Measurements from ENCODE around the gene PFKFB3.
A peak's percentile ranks its signal among the peaks of the same experiment; 100 is the strongest.
"Not testable (repeated sequence)": the region's sequence is repeated elsewhere in the genome, so short reads cannot be mapped to it uniquely, and the experiment has no call there.

Gene PFKFB3

GRCh38 chr10:6203331-6204062 is 765 bp downstream of the PFKFB3 start:
- DNase-seq = peak; percentile 72

GRCh38 chr10:6204063-6204340 is 1.3 kb downstream of the PFKFB3 start:
- DNase-seq = peak; percentile 75

DNA sequence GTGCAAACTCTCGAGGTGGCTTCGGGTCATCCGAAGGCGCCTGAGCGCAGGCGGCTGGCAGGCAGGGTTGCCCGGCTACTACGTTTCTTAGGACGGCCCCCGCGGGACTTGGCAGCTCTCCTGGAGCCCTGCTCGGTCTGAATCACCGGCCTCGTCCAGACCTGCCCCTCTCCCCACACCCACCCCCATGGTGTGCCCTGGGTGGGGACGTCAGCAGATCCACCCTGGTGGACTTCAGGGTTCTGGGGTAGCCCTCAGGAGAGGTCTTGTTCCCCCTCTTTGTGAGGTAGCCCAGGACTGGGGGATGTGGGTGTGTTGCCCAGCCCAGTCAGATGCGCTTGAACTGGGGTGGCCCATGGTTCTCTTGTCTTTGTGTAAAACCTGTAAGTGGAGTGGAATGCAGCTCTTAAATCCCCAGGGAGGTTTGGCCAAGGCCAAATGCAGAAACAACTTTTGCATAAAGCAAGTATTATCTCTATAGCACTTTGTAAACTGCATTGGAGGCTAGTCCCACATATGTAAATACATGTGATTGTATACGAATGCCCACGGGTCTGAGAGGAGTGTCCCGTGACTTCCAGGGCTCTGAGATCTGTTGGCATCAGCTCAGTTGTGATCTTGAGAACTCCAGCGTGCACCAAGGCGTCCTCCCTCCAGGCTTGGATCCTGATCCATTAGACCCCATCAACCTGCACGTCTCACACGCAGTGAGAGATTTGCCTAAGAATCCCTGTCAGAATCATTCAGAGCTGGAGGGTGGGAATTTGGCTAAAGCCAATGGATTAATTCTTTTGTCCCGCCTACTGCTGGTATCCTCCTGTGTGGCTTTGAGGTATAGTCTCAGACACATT is 1.8 kb downstream of the PFKFB3 start:
- DNase-seq = no peak

GRCh38 chr10:6206486-6206885 is 3.8 kb downstream of the PFKFB3 start:
- not testable (repeated sequence) for DNase-seq

- DNase-seq = no peak
Observed at GRCh38 chr10:6207658-6208057, 4.9 kb downstream of the PFKFB3 start.

DNA sequence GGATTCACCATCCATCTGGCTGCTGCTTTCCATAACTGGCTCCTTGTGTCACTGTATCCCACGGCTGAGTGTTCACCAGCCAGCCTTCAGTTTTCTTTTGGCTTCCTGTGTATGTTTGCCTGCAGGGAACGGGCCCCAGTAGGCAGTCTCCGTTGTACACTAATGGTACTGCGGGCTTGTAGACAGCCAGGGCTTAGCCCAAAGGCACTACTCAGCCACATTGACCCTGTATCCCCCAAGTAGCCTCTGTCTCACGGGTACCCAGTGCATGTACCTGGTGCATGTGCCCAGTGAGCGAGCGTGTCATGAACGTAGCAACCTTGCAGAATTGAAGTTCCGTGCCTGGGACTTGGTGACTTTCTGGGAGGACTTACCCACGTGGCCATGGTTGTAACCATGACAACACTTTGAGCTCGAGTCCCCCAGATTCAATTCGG is 6.1 kb downstream of the PFKFB3 start:
- DNase-seq = no peak

DNA sequence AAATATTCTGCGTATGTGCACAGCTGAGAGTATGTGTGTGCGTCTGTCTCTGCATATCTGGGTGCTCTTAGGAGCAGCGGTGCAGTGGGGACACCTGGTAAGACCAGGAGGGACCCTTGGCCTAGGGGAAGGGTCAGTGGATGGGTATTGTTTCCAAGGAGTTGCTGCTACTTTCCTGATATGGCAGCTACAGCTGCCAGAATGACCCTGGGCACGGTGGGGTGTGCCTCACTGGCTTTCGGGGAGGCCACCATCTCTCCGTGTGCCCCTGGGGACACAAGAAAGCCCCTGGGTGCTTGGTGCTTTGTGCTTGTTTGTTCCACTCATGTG is 8.6 kb downstream of the PFKFB3 start:
- DNase-seq = no peak

DNA sequence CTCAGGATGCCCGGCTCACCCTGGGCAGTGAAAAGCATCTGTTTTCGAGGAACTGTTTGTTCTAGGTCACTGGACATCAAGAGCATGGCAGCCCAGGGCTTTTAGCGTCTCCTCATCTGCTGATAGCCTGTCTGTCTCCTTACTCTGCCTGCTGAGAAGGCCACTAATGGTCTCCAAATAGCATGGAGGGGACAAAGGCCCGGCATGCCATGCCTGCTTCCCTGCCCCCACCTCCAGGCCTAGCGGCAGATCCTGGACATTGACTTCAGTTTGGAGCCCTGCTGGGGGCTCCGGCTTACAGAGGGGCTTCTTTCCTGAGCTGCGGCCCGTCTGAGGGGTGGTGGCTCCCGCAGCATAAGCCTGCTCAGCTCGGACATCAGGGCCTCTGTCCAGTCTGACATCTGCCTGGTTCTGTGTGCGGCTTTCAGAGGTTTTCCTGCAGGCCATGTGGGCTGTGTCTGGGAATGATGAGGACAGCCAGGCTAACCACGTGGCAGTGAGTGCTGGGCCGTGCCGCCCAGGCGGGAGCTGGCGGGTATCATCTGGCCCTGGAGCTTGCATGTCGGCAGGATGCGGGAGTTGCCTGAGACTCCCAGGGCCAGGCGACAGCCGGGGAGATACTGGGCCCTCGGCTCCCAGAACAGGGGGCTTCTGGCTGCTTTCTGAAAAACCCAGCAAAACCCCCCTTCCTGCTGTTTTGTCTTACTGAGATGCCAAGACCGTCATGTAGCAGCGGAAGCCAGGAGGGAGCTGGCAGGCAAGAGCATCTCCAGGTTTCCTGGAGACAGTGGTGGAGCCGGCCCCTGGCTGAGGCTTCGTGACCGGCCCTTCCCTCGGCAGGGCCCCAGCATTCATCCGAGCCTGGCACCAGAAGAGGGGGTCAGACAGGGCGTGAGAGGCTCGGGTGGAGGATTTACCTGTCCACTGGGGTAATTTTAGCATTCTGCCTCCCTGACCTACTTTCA is 9.2 kb downstream of the PFKFB3 start:
- DNase-seq = no peak

DNA sequence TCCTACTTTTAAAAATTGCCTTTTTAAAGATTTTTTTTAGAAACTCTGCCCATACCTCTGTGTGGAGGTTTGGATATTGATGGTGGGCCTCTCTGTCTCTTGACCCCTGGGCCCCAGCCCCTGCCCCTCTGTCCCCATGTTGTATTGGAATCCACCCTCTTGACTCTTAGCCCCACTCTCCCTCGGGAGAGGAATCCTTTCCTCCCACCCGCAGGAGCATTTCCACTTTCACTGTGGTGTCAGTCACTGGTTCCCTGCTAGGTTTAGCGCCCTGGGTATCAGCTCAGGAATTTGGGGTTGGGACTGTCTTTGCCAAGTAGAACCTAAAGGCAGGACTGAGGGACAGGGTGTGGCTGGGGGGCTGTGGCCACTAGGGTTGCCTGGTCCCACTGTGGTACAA is 10.1 kb downstream of the PFKFB3 start:
- DNase-seq = no peak

- no peak for DNase-seq
Observed at GRCh38 chr10:6213257-6213905, 10.6 kb downstream of the PFKFB3 start.

GRCh38 chr10:6213908-6214307 is 11.2 kb downstream of the PFKFB3 start:
- no peak for DNase-seq

DNA sequence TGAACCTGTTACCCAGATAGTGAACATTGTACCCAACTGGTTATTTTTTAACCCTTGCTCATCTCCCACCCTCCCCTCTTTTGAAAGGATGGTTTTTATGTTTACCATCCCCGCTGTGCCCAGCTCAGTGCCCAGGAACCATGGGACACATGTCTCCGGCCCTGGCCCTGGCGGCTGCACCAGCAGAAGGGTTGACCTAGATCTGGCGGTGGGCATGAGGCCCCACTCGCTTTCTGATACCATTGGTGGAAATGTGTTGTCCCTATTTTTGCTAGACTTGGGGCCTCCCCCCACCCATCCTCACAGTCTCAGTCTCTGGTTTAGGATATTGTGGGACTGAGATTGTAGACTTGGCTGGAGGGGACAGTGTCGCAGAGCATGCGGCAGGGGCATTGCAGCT is 11.9 kb downstream of the PFKFB3 start:
- DNase-seq = no peak

GRCh38 chr10:6215241-6215640 is 12.5 kb downstream of the PFKFB3 start:
- DNase-seq = no peak

DNA sequence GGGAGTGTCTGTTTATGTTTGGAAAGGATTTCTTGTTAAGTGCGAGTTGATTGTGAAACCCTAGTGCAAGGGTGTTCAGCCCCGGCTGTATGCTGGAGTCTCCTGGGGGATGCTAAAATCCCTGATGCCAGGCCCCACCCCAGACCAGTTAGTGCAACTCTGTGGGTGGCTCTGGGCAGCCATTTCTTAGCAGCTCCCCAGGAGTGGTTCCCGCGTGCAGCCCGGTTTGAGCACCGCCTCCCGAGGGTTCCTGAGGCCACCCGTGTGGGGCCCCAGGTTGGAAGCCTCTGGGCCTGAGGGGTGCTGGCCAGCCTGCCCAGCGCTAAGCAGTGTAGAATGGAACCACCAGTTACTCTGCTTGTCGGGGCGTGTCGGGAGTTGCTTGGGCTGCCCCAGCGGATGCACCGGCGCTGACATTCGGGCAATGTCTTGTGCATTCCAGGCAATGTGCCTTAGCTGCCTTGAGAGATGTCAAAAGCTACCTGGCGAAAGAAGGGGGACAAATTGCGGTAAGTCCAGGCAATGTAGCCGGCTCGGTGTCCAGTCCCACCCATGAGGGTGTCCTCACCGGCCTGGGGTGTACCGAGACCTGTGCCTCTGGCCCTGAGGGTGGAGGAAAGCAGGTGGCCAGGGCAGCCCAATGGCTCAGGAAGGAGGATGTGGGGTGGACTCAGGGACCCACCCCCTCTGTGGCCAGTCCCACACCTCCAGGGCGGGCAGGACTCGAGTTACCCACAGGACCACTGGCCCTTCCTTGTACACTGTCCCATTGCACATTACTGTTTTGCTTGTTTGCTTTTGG is 13.2 kb downstream of the PFKFB3 start:
- no peak for DNase-seq

- DNase-seq = no peak
Observed at GRCh38 chr10:6216916-6217315, 14.2 kb downstream of the PFKFB3 start.

- DNase-seq = no peak
Observed at GRCh38 chr10:6217611-6218010, 14.9 kb downstream of the PFKFB3 start.

- DNase-seq = no peak
Observed at GRCh38 chr10:6218692-6219493, 16.2 kb downstream of the PFKFB3 start.

DNA sequence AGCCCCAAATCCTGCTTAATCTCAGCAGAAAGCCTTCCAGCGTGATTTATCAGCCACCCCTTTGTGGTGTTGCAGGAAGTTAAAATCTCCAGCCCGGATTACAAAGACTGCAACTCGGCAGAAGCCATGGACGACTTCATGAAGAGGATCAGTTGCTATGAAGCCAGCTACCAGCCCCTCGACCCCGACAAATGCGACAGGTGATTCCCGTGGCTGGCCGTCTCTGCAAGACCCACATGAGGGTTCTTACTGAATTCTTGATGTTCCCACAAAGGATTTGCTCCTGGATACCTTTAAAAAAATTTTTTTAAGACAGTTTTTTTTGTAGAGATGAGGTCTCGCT is 16.7 kb downstream of the PFKFB3 start:
- DNase-seq = no peak

DNA sequence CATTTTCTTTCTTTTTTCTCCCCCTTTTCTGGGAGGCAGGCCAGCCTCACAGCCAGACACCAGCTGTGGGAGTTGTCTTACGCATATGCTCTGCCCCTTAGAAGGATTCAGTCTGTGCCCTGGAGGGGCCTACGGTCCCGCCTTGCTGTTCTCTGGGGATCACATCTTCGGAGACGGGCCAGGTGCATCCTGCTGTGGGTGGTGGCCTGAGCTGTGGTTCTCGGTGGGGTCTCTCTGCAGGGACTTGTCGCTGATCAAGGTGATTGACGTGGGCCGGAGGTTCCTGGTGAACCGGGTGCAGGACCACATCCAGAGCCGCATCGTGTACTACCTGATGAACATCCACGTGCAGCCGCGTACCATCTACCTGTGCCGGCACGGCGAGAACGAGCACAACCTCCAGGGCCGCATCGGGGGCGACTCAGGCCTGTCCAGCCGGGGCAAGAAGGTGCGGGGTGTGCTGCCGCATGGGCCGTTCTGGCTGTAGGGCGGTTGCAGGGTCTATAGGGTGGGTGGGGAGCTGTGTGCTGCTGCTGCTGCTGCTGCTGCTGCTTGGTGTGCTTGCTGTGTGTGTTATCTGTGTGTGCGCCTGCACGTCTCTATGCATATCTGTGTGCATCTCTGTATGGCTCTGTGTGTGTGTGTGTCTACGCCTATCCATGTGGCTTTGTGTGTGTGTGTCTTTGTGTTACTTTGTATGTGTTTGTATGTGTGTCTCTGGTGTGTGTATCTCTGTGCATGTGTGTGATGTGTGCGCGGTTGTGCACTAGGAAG is 17.9 kb downstream of the PFKFB3 start:
- DNase-seq = no peak

- no peak for DNase-seq
Observed at GRCh38 chr10:6221192-6221940, 18.6 kb downstream of the PFKFB3 start.
